ENCODE data around the gene ARL6IP6.

DNA sequence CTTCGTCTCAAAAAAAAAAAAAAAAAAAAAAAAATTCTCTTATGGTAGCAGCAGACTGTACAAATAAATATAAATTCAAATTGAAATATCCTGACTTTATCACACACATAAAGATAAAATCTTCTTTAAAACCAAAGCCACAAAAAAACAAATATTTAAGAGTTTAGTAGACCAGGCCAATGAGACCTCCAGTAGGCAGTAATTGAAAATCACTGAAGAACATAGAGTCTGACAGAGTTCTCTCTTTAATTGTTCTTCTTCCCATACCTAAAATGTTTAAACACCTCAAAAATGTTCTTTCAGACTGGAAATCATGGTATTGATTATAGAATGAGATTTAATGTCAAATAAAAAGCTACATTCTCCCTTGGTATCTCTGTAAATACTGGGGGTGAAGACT, 21.9 kb upstream of the ARL6IP6 start:
- no peak for TF ChIP-seq EZH2 (IDR thresholded peaks at IDR 0.05; ENCODE audit: insufficient read depth, poor library complexity, severe bottlenecking)
- no peak for TF ChIP-seq EZH2phosphoT487 (IDR thresholded peaks at IDR 0.05; ENCODE audit: insufficient read depth, low read depth)
